GM12878 (cell line): ENCODE data around the gene HCN3. TPM values are rescaled to one million over a fixed set of nuclear protein-coding genes. Genes with fewer than 3 reads are reported as not detected.
A peak's percentile ranks its signal among the peaks of the same experiment; 100 is the strongest.

ENCODE experiments used
- ATAC-seq: fragments of 200-7000 bp; cut with Tn5 transposase; 3 replicates; pipeline ENCODE4 v1.9.1; 2020; ENCODE audit warnings: mild to moderate bottlenecking, moderate library complexity
- BruUV-seq: library from RNA; stranded (reverse); fragments of 400-500 nt; replicated peaks from 2 replicates; lab custom pipeline; 2021; lab: Mats Ljungman, UMichigan
- CTCF ChIA-PET: fragments of 300-600 bp; sonication (Branson Sonifier 250); formaldehyde crosslinking; extraction: SDS; loops from one replicate; lab custom pipeline; 2021; ENCODE audit warnings: inconsistent platforms; lab: Yijun Ruan, JAX
- POLR2A ChIA-PET: fragments of 350-600 bp; formaldehyde crosslinking; extraction: SDS; loops from one replicate; lab custom pipeline; 2021; ENCODE audit warnings: inconsistent platforms; lab: Charles Lee
- RAD21 ChIA-PET: fragments of 300-600 bp; sonication (Branson Sonifier 250); formaldehyde crosslinking; loops from one replicate; lab custom pipeline; 2023; ENCODE audit warnings: antibody characterized with exemption; ENCODE audit not compliant: unreplicated experiment; lab: Charles Lee
- SMC1A ChIA-PET: fragments of 300-600 bp; sonication (Branson Sonifier 250); formaldehyde crosslinking; loops from one replicate; lab custom pipeline; 2023; ENCODE audit not compliant: unreplicated experiment, uncharacterized antibody; lab: Charles Lee
- DNase-seq: peaks from one replicate; pipeline ENCODE4 v3.0.0-alpha.2; 2011; ENCODE audit warnings: low read depth, low spot score
- FAIRE-seq: peaks from 3 replicates; lab custom pipeline; 2011; peaks lifted over from hg19 to GRCh38; lab: Jason Lieb, UNC
- H2AFZ ChIP-seq: 2 replicates; pipeline ENCODE4 v1.6.0; 2011; ENCODE audit warnings: low read depth, low read length, control low read depth; ENCODE audit not compliant: control insufficient read depth
- H3K27ac ChIP-seq: 2 replicates; pipeline ENCODE4 v1.5.1; 2011; ENCODE audit warnings: control low read depth; ENCODE audit not compliant: control insufficient read depth, insufficient read depth
- H3K27me3 ChIP-seq, 2 experiments: replicated peaks in 1 of 2; 2 replicates each; pipeline versions ENCODE4 v1.6.0 to v1.6.1; 2011; ENCODE audit warnings: low read length in 1 of 2; ENCODE audit not compliant: control insufficient read depth in 2 of 2, insufficient read depth in 2 of 2
- H3K36me3 ChIP-seq, 2 experiments: 2 replicates each; pipeline ENCODE4 v1.5.1; 2011; ENCODE audit warnings: low read length in 1 of 2; ENCODE audit not compliant: control insufficient read depth in 2 of 2, insufficient read depth in 2 of 2
- H3K4me1 ChIP-seq: 2 replicates; pipeline ENCODE4 v1.6.1; 2011; ENCODE audit warnings: mild to moderate bottlenecking, low read length, moderate library complexity, mixed read lengths; ENCODE audit not compliant: control insufficient read depth, insufficient read depth
- H3K4me2 ChIP-seq: 2 replicates; pipeline ENCODE4 v1.6.0; 2011; ENCODE audit warnings: control low read depth; ENCODE audit not compliant: control insufficient read depth, insufficient read depth
- H3K4me3 ChIP-seq: fragments of 200-600 bp; sonication (generic); 2 replicates; pipeline ENCODE4 v1.5.1; 2016
- H3K79me2 ChIP-seq: 2 replicates; pipeline ENCODE4 v1.6.0; 2011; ENCODE audit warnings: low read length; ENCODE audit not compliant: control insufficient read depth, insufficient read depth
- H3K9ac ChIP-seq: 2 replicates; pipeline ENCODE4 v1.8.0; 2011; ENCODE audit warnings: low read length, control low read depth, mixed read lengths; ENCODE audit not compliant: control insufficient read depth, insufficient read depth
- H3K9me3 ChIP-seq: replicated peaks from 3 replicates; pipeline ENCODE4 v1.5.1; 2011; ENCODE audit warnings: mild to moderate bottlenecking, low read length; ENCODE audit not compliant: control insufficient read depth, insufficient read depth
- H4K20me1 ChIP-seq: 2 replicates; pipeline ENCODE4 v1.6.0; 2011; ENCODE audit not compliant: control insufficient read depth, insufficient read depth
- CHD2 ChIP-seq: IDR thresholded peaks from 2 replicates; pipeline ENCODE4 v1.6.1; 2011; ENCODE audit warnings: low read depth, low read length, improper control_type of control experiment, borderline replicate concordance
- EZH2 ChIP-seq: IDR thresholded peaks from 2 replicates; pipeline ENCODE4 v1.6.1; 2012; ENCODE audit warnings: low read depth, mild to moderate bottlenecking, control low read depth, inconsistent platforms, low read length, borderline replicate concordance; ENCODE audit not compliant: control insufficient read depth
- FOS ChIP-seq: IDR thresholded peaks from 3 replicates; pipeline ENCODE4 v1.6.1; 2011; ENCODE audit warnings: borderline replicate concordance; ENCODE audit not compliant: insufficient read length; ENCODE audit errors: extremely low read depth
- IKZF2 ChIP-seq, 2 experiments: fragments of 450-650 bp; IDR thresholded peaks; 2 replicates each; pipeline ENCODE4 v1.6.1; 2017; ENCODE audit warnings: mild to moderate bottlenecking in 2 of 2, moderate library complexity in 2 of 2
- PAX8 ChIP-seq: fragments of 450-650 bp; IDR thresholded peaks from 2 replicates; pipeline ENCODE4 v1.6.1; 2017; ENCODE audit warnings: mild to moderate bottlenecking, moderate library complexity
- RELA ChIP-seq: fragments of 450-650 bp; IDR thresholded peaks from 2 replicates; pipeline ENCODE4 v1.8.0; 2014; ENCODE audit warnings: borderline replicate concordance; ENCODE audit not compliant: partially characterized antibody
- RFX5 ChIP-seq: IDR thresholded peaks from 2 replicates; pipeline ENCODE4 v1.6.1; 2011; ENCODE audit warnings: low read depth, low read length, improper control_type of control experiment
- SIX5 ChIP-seq: IDR thresholded peaks from 2 replicates; pipeline ENCODE4 v1.6.1; 2011; ENCODE audit warnings: mild to moderate bottlenecking, low read depth, low read length, moderate library complexity; ENCODE audit not compliant: severe bottlenecking
- TBL1XR1 ChIP-seq: IDR thresholded peaks from 2 replicates; pipeline ENCODE4 v1.6.1; 2012; ENCODE audit warnings: low read depth, low read length, improper control_type of control experiment
- TCF3 ChIP-seq: IDR thresholded peaks from 2 replicates; pipeline ENCODE4 v1.6.1; 2012; ENCODE audit warnings: low read depth, mild to moderate bottlenecking, low read length, borderline replicate concordance; ENCODE audit not compliant: insufficient read depth
- USF1 ChIP-seq: IDR thresholded peaks from 2 replicates; pipeline ENCODE4 v1.6.1; 2011; ENCODE audit warnings: borderline replicate concordance, low read depth, mild to moderate bottlenecking, moderate library complexity, mixed read lengths, low read length; ENCODE audit not compliant: insufficient read depth; ENCODE audit errors: extremely low read length
- WGBS: methylation state at CpG from one replicate; pipeline ENCODE4 v1.1.6; 2016; ENCODE audit warnings: low lambda C conversion rate; ENCODE audit not compliant: insufficient replicate concordance, insufficient coverage; ENCODE audit errors: missing lambda C conversion rate; 5-methylcytosine and 5-hydroxymethylcytosine counted together
- in situ Hi-C: fragments of 300-500 bp; cut with MboI; formaldehyde crosslinking; loops from 9 replicates; pipeline ENCODE4 v1.14.3; 2018; ENCODE audit warnings: mixed read lengths
- intact Hi-C: fragments of 100-400 bp; cut with micrococcal nuclease; formaldehyde crosslinking; loops from one replicate; pipeline ENCODE4 v1.14.2; 2022; ENCODE audit not compliant: unreplicated experiment
- polyA plus RNA-seq, 11 experiments: library from polyadenylated mRNA; depleted of rRNA in 4 of 11; unstranded in 6 of 11; stranded (reverse) in 5 of 11; fragments of >200 nt; fragmentation: Nextera tagmentation in 4 of 11; fragmentation: Illumina TruSeq in 1 of 11; extraction: Ambion mirVana in 4 of 11; extraction: Trizol in 1 of 11; gene quantifications; 1 replicate in 1 of 11; 2 replicates in 10 of 11; pipeline versions ENCODE4 v1.2.1 to v1.2.3, GENCODE V29; 2011 to 2016; ENCODE audit warnings: inconsistent platforms in 2 of 11, missing spikeins in 2 of 11, low read depth in 1 of 11
- total RNA-seq, 4 experiments: library from RNA; depleted of rRNA in 3 of 4; stranded (reverse); fragments of >200 nt in 3 of 4; fragmentation: Illumina TruSeq in 1 of 4; extraction: Trizol in 1 of 4; gene quantifications; 2 replicates each; pipeline versions ENCODE4 v1.2.1 to v1.2.3, GENCODE V29; 2013 to 2021
- TF ChIP-seq, protein P1 (sequence below): fragments of 450-650 bp; IDR thresholded peaks from 2 replicates; pipeline ENCODE4 v1.6.1; 2017; ENCODE audit warnings: mild to moderate bottlenecking, low read depth, inconsistent platforms; ENCODE audit not compliant: poor library complexity, severe bottlenecking
- TF ChIP-seq, protein P2 (sequence below): IDR thresholded peaks from 2 replicates; pipeline ENCODE4 v1.6.1; 2011; ENCODE audit warnings: low read depth, mild to moderate bottlenecking, low read length, moderate library complexity, borderline replicate concordance; ENCODE audit errors: extremely low read depth
- TF ChIP-seq, protein P3 (sequence below): IDR thresholded peaks from 2 replicates; pipeline ENCODE4 v1.6.1; 2011; ENCODE audit warnings: mild to moderate bottlenecking, low read depth, low read length, moderate library complexity; ENCODE audit not compliant: insufficient replicate concordance

HCN3 gene
- total and polyA plus RNA-seq, 10 of the 15 experiments (the other 5 are each of a cell fraction or from before 2014, with no cell fraction given), result 0.08 to 4.1 (median 1.8) TPM

DNA sequence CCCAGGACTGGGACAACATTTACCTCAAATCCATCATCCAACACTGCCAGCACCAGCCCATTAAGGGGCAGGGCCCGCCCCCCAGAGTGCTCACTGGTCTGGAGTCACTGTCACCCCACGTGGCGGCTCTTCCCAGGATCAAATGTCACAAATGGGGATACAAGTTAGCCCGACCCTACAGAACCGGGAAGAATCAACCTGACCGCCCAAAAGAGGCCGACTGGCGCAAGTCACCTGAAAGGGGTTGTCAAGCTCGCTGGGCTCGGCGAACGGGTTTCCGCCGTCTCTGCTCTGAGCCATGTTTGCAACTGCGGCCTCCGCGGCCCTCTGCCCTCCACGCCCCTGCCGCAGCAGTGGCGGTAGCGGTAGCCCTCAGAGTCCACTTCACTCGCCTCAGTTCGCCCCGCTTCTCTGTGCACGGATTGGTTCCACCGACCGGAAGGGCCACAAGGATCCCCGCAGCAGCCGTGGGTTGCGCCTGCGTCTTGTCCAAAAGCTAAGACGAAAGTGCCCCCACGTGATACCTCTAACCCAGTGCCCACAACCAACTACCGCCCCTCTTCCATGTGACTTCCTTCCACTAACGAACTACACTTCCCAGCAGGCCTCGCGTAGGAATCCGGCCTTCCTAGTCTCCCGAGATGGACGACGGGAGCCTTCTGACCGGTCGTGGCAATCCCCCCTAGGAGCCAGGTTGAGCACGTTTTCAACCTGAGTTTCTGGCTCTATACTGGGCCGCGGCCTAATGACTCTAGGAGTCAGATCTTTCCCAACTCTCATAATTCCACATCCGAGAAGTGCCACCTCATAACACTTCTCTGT, 15.2 kb upstream of the HCN3 start, which contains the start of gene SCAMP3:
Gene SCAMP3 (minus strand): TSS at position 509 of the 822 bp plus-strand sequence. CDS start 209 bp downstream, at position 300.
- H3K36me3 ChIP-seq, result peaks cover 15 to 19% of the 10 kb centered on the region in 2 experiments; a peak in 3 of 4 replicates
- H4K20me1 ChIP-seq, result no peaks in the 10 kb centered on the region
- no peaks in the 10 kb centered on the region for H3K27me3 ChIP-seq
- H3K79me2 ChIP-seq, result peaks cover 20% of the 10 kb centered on the region
- peak within 1 kb of the TSS; percentile 77 for H3K4me3 ChIP-seq
- in situ Hi-C loops (no loop called here), intact Hi-C loops (no loop called here)
- CTCF ChIA-PET, result interaction anchor here (0.9 to 4.3 kb wide), 9 partner anchors 11 to 89 kb away, joined by 3 to 78 read pairs (median 4); partner anchors contain the start of genes CLK2, KRTCAP2, MTX1 and THBS3
- SMC1A ChIA-PET, result interaction anchor here (1.0 to 1.4 kb wide), 4 partner anchors 10 to 46 kb away, joined by 3 to 5 read pairs (median 4); partner anchors contain the start of gene FDPS
- H3K9me3 ChIP-seq, result no peaks in the 10 kb centered on the region
- peak within 1 kb of the TSS; percentile 84 for H3K27ac ChIP-seq
- peak within 1 kb of the TSS; percentile 91 for H3K4me2 ChIP-seq
- 1% methylated on average over 47 of the region's 47 CpGs for WGBS
- ATAC-seq (peak; percentile 98), FAIRE-seq (peak; percentile 96), DNase-seq (peak; percentile 96)
- peaks cover 7% of the 10 kb centered on the region for H3K4me1 ChIP-seq
- POLR2A ChIA-PET, result interaction anchor here (0.5 to 1.9 kb wide), 7 partner anchors 10 to 481 kb away, joined by 3 to 13 read pairs (median 6); partner anchors contain the start of genes CLK2 and HCN3
- H3K9ac ChIP-seq, result peak within 1 kb of the TSS; percentile 82
- RAD21 ChIA-PET, result interaction anchor here (0.5 to 4.2 kb wide), 5 partner anchors 11 to 177 kb away, joined by 3 to 26 read pairs (median 5); partner anchors contain the start of genes CLK2 and FDPS
- TSS peak; percentile 59 for BruUV-seq
- H2AFZ ChIP-seq, result peak within 1 kb of the TSS; percentile 91
- TF ChIP-seq EZH2, result no peak
- TF ChIP-seq RFX5, result no peak
- TF ChIP-seq, protein P1, sequence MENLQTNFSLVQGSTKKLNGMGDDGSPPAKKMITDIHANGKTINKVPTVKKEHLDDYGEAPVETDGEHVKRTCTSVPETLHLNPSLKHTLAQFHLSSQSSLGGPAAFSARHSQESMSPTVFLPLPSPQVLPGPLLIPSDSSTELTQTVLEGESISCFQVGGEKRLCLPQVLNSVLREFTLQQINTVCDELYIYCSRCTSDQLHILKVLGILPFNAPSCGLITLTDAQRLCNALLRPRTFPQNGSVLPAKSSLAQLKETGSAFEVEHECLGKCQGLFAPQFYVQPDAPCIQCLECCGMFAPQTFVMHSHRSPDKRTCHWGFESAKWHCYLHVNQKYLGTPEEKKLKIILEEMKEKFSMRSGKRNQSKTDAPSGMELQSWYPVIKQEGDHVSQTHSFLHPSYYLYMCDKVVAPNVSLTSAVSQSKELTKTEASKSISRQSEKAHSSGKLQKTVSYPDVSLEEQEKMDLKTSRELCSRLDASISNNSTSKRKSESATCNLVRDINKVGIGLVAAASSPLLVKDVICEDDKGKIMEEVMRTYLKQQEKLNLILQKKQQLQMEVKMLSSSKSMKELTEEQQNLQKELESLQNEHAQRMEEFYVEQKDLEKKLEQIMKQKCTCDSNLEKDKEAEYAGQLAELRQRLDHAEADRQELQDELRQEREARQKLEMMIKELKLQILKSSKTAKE, result no peak
- TF ChIP-seq RELA, result peak; percentile 93
- TF ChIP-seq FOS, result no peak
- TF ChIP-seq, protein P2, sequence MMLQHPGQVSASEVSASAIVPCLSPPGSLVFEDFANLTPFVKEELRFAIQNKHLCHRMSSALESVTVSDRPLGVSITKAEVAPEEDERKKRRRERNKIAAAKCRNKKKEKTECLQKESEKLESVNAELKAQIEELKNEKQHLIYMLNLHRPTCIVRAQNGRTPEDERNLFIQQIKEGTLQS, result peak; percentile 91
- TF ChIP-seq TBL1XR1, result no peak
- TF ChIP-seq IKZF2 (IDR thresholded peaks at IDR 0.05), result peak; percentile 36 to 66; a peak in 3 of 4 replicates
- peak; percentile 75; the same call in 1 of the 2 replicates for TF ChIP-seq TCF3
- peak; percentile 96 for TF ChIP-seq SIX5
- TF ChIP-seq USF1, result peak; percentile 91
- TF ChIP-seq CHD2, result peak; percentile 95
- no peak for TF ChIP-seq PAX8
- TF ChIP-seq, protein P3, sequence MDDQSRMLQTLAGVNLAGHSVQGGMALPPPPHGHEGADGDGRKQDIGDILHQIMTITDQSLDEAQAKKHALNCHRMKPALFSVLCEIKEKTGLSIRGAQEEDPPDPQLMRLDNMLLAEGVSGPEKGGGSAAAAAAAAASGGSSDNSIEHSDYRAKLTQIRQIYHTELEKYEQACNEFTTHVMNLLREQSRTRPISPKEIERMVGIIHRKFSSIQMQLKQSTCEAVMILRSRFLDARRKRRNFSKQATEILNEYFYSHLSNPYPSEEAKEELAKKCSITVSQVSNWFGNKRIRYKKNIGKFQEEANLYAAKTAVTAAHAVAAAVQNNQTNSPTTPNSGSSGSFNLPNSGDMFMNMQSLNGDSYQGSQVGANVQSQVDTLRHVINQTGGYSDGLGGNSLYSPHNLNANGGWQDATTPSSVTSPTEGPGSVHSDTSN, result no peak
